Uterus (tissue), 4 donors: ENCODE results near the gene EEFSEC. TPM values are rescaled to one million over a fixed set of nuclear protein-coding genes. Genes with fewer than 3 reads are reported as not detected.
A peak's percentile ranks its signal among the peaks of the same experiment; 100 is the strongest.
"Not testable (repeated sequence)": the region's sequence is repeated elsewhere in the genome, so short reads cannot be mapped to it uniquely, and the experiment has no call there.

Source experiments
- DNase-seq, 2 donors: peaks; one replicate each; pipeline ENCODE4 v3.0.0-alpha.2; 2019 to 2020
- H3K27ac ChIP-seq, 2 donors: fragments of 200-600 bp; sonication (generic); 1 replicate in 1 of 2; 2 replicates in 1 of 2; pipeline ENCODE4 v1.5.1; 2016 to 2018
- H3K27me3 ChIP-seq, 2 donors: fragments of 200-600 bp; sonication (generic); one replicate each; pipeline ENCODE4 v1.5.1; 2018 to 2019; ENCODE audit warnings: control low read depth in 1 of 2
- H3K36me3 ChIP-seq, 2 donors: fragments of 200-600 bp; sonication (generic); one replicate each; pipeline ENCODE4 v1.5.1; 2019; ENCODE audit warnings: control low read depth in 1 of 2
- H3K4me1 ChIP-seq, 2 donors: fragments of 200-600 bp; sonication (generic); one replicate each; pipeline ENCODE4 v1.5.1; 2018 to 2019; ENCODE audit warnings: control low read depth in 1 of 2
- H3K4me3 ChIP-seq, 2 donors: fragments of 200-600 bp; sonication (generic); 1 replicate in 1 of 2; 2 replicates in 1 of 2; pipeline ENCODE4 v1.5.1; 2018 to 2019; ENCODE audit warnings: mild to moderate bottlenecking in 1 of 2
- H3K9me3 ChIP-seq, 2 donors: fragments of 200-600 bp; sonication (generic); one replicate each; pipeline ENCODE4 v1.5.1; 2019; ENCODE audit warnings: control low read depth in 1 of 2
- CTCF ChIP-seq, 4 experiments: fragments of 200-600 bp in 2 of 4; fragments of 450-650 bp in 2 of 4; sonication (generic) in 2 of 4; IDR thresholded peaks; one replicate each; pipeline ENCODE4 v1.5.1; 2016 to 2019; ENCODE audit warnings: antibody characterized with exemption in 4 of 4, mild to moderate bottlenecking in 2 of 4, moderate library complexity in 1 of 4
- POLR2A ChIP-seq, 2 donors: fragments of 450-650 bp; IDR thresholded peaks; one replicate each; pipeline ENCODE4 v1.6.1; 2016; ENCODE audit warnings: antibody characterized with exemption in 2 of 2, mild to moderate bottlenecking in 1 of 2, moderate library complexity in 1 of 2
- intact Hi-C: fragments of 100-400 bp; cut with DNase I; formaldehyde crosslinking; loops from one replicate; pipeline ENCODE4 v1.15.1; 2023; ENCODE audit warnings: low total_unique reads
- total RNA-seq, 4 donors: library from RNA; depleted of rRNA in 3 of 4; stranded (reverse); fragments of >200 nt in 3 of 4; gene quantifications; one replicate each; pipeline versions ENCODE4 v1.1.0 to v1.2.4, GENCODE V29; 2014 to 2023
- donor health status: DM: yes; HTN: yes; CAD: no.

EEFSEC gene
- total RNA-seq, 4 donors from 2014 or later, result 2.9 to 20.0 (median 12.5) TPM

GRCh38 chr3:128152419-128153155, 694 bp upstream of the EEFSEC start:
- no peaks in the 10 kb centered on the region for H3K9me3 ChIP-seq
- H3K27me3 ChIP-seq, result no peaks in the 10 kb centered on the region
- H3K27ac ChIP-seq, result peak overlapping the region; percentile 82 to 84
- intact Hi-C loops, result no loop called here
- H3K4me3 ChIP-seq, result peak overlapping the region; percentile 73 to 85
- H3K4me1 ChIP-seq, result no peaks in the 10 kb centered on the region
- no peak for DNase-seq
- no peaks in the 10 kb centered on the region for H3K36me3 ChIP-seq
- TF ChIP-seq CTCF (IDR thresholded peaks at IDR 0.05), result no peak

GRCh38 chr3:128154354-128154753, 1.1 kb downstream of the EEFSEC start:
- H3K27ac ChIP-seq, result peak overlapping the region in 1 of 2 donors; percentile 82
- H3K27me3 ChIP-seq, intact Hi-C loops, H3K36me3 ChIP-seq, DNase-seq, H3K9me3 ChIP-seq, H3K4me1 ChIP-seq: not testable (repeated sequence)
- H3K4me3 ChIP-seq, result peak overlapping the region; percentile 73 to 85

- TF ChIP-seq CTCF (IDR thresholded peaks at IDR 0.05) (no peak), POLR2A (IDR thresholded peaks at IDR 0.05) (no peak)
- intact Hi-C loops, result no loop called here
These were observed 2.5 kb downstream of the EEFSEC start for GRCh38 chr3:128155616-128156360.

GRCh38 chr3:128160661-128161060, 7.4 kb downstream of the EEFSEC start:
- Histone ChIP-seq H3K9me3 (no peaks in the 10 kb centered on the region), H3K4me1 (no peaks in the 10 kb centered on the region), H3K4me3 (no peak overlapping the region), H3K27me3 (no peaks in the 10 kb centered on the region), H3K36me3 (no peaks in the 10 kb centered on the region), H3K27ac (no peak overlapping the region)
- DNase-seq, result no peak
- TF ChIP-seq POLR2A (IDR thresholded peaks at IDR 0.05), result no peak
- TF ChIP-seq CTCF (IDR thresholded peaks at IDR 0.05), result no peak
- intact Hi-C loops, result no loop called here

More at GRCh38 chr3:128155616-128156360, 2.5 kb downstream of the EEFSEC start:
- H3K9me3 ChIP-seq, result no peaks in the 10 kb centered on the region
- no peak overlapping the region for H3K4me3 ChIP-seq
- no peaks in the 10 kb centered on the region for H3K27me3 ChIP-seq
- no peak overlapping the region for H3K27ac ChIP-seq
- no peaks in the 10 kb centered on the region for H3K36me3 ChIP-seq
- no peaks in the 10 kb centered on the region for H3K4me1 ChIP-seq
- DNase-seq, result no peak

GRCh38 chr3:128163432-128163831, 10.2 kb downstream of the EEFSEC start:
- no peaks in the 10 kb centered on the region for H3K27me3 ChIP-seq
- intact Hi-C loops, result no loop called here

More at GRCh38 chr3:128163432-128163831, 10.2 kb downstream of the EEFSEC start:
- Histone ChIP-seq H3K9me3 (no peaks in the 10 kb centered on the region), H3K4me1 (no peaks in the 10 kb centered on the region), H3K36me3 (no peaks in the 10 kb centered on the region), H3K27ac (no peak overlapping the region), H3K4me3 (no peak overlapping the region)
- TF ChIP-seq CTCF (IDR thresholded peaks at IDR 0.05), result no peak
- TF ChIP-seq POLR2A (IDR thresholded peaks at IDR 0.05), result no peak
- no peak for DNase-seq
